LNCaP clone FGC (cell line): ENCODE data around the gene SPNS3.

Experiments
- DNase-seq: peaks from one replicate; pipeline ENCODE4 v3.0.0-alpha.2; 2011; ENCODE audit warnings: low read depth
- H3K4me3 ChIP-seq: 2 replicates; pipeline ENCODE4 v1.5.1; 2011; ENCODE audit warnings: mild to moderate bottlenecking, low read depth, low read length, control low read depth
- CTCF ChIP-seq: IDR thresholded peaks from 2 replicates; pipeline ENCODE4 v1.5.1; 2012; ENCODE audit warnings: mild to moderate bottlenecking; ENCODE audit not compliant: control insufficient read depth, insufficient read depth; ENCODE audit errors: extremely low read depth

Gene SPNS3

DNA sequence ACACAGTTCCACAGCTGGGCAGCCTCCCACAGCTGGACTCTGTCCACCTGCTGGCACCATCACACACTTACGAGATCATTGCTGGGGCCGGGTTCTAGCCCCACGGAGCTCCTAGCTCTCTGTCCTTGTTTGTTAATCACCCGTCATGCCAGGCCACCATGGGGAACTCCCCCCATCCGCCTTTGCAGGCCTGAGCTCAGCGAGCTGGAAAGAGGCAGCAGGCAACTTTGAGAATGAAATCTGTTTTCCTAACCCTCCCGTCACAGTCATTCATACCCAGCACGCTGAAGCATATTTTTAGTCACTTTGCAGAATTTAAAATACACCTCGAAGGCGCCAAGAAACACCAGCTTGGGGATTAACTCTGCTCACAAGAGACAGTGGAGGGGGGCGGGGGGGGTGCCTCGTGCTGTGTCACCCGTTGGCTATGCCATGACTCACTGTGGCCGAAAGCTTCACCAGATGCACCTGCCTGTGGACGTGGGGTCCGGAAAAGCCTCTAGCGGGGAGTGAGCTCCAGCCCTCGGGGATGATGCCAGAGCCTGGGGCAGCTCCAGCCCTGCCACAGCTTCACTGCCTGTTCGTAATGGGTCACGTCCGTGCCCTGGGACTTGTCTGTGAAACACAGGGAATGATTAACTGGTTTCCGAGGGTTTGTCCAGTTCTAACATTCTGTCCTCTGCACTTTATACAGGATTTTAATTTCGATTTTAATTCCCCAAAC lies 63.5 kb downstream of the SPNS3 start:
- no peak for DNase-seq
- H3K4me3 ChIP-seq: no peak overlapping the region
- TF ChIP-seq CTCF: no peak

GRCh38 chr17:4498461-4499397 lies 65.0 kb downstream of the SPNS3 start, which contains the start of gene SPNS2:
TSS of gene SPNS2 (plus strand) at chr17:4498881. CDS start at chr17:4499048, 167 bp downstream.
- no peak within 1 kb of the TSS for H3K4me3 ChIP-seq
- TF ChIP-seq CTCF: no peak
- DNase-seq: no peak

DNA sequence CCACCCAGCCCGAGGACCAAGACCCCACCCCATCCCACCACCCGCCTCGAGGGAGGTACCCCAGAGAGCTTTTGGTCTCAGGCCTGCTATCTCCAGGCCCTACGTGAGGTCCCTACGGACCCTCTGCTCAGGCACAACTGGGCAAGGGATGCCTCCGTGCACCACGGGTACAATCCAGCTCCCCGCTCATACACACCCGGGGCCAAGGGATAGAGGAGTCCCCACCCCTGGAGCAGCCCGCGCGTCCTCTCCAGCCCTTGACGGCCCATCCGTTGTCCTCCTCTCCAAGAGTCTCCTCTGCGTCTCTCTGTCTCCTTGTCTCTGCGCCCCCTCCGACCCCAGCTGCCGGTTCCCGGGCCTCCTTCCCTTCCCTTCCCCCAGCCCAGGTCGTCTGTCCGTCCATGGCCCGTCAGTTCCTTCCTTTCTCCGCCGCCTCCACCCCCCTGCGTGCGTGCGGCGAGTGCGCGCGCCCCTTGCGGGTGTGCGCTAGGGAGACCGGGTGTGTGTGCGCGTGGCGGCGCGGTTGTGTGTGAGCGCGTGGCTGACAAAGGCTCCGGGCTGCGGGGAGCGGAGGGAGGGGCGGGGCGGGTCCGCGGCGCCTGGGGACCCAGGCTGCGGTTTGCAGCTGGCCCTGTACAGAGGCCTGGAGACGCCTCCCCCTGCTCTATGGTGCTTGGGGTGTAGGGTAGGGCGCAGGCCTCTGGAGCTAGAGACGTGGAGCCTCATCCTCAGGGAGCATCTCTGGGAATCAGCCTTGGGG lies 65.9 kb downstream of the SPNS3 start:
- H3K4me3 ChIP-seq: no peak overlapping the region
- no peak for TF ChIP-seq CTCF
- no peak for DNase-seq

GRCh38 chr17:4500191-4500571 lies 66.4 kb downstream of the SPNS3 start:
- no peak for TF ChIP-seq CTCF
- H3K4me3 ChIP-seq: no peak overlapping the region

DNA sequence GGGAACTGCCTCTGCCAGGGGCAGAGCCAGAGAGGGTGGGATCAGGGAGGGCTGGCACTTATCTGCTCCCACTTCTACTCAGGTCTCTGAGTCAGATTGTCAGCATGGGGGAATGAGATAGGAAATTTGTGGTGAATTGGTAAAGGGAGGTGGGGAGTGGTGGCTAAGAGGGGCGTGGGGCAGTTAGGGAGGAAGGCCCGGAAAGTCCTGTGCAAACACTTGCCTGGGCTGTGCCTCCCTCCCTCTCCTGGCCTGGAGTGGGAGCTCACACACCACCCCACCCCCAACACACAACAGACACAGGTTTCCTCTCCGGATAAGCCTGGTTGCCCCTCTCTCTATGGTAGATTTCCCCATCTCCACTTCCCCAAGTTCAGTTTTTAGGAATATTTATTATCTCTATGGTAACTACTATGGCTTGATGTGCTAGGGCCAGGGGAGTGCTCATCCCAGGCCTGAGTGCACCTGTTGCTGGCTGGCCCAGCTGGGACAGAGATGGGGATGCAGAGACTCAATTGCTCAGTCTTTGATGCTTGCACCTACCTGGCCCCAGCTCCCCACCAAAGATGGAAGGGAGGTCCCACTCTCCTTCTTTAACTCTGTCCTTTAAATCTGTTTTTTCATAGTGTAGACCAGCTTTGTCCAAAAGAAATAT lies 67.7 kb downstream of the SPNS3 start:
- no peak for TF ChIP-seq CTCF
- DNase-seq: no peak
- H3K4me3 ChIP-seq: no peak overlapping the region

More at GRCh38 chr17:4500191-4500571, 66.4 kb downstream of the SPNS3 start:
- no peak for DNase-seq

DNA sequence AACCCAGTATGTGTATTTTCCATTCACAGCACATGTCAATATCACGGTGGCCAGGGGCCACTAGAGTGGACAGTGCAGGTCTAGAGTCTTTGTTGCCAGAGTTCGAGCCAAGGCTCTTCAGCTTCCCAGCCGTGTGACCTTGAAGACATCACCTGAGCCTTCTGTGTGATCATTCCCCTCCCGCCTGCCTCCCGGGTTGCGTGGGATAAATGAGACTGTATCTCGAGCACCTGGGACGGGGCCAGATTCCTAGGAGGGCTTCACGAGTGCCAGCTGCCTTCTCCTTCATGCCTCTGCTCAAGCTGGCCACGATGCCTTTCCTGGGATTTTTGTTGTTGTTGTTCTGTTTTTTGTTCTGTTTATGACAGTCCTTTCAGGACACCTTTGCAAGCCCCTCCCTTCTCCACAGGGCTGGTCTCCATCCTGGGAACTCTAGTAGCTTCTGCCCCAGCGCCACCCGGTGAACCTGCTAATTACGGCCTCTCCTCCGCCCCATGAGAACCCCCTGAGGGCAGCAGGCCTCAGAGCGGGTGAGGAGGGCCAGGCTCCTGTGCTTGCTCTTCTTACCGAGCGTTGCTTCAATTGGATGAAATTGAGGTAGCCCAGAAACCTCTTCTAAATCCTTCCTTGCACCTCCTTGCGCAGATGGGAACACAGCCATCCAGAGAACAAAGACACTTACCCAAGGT lies 68.9 kb downstream of the SPNS3 start:
- DNase-seq: no peak
- no peak for TF ChIP-seq CTCF

More for the DNA sequence above, 68.9 kb downstream of the SPNS3 start:
- H3K4me3 ChIP-seq: no peak overlapping the region
